Skeletal muscle cell (primary cell): ENCODE data around the gene SAG.

ENCODE experiments used
- DNase-seq: peaks from one replicate; pipeline ENCODE4 v3.0.0-alpha.2; 2010; ENCODE audit warnings: low read depth
- H3K4me3 ChIP-seq: 2 replicates; pipeline ENCODE4 v1.5.1; 2011; ENCODE audit warnings: low read depth, mild to moderate bottlenecking, control low read depth, low read length, moderate library complexity

Gene SAG

DNA sequence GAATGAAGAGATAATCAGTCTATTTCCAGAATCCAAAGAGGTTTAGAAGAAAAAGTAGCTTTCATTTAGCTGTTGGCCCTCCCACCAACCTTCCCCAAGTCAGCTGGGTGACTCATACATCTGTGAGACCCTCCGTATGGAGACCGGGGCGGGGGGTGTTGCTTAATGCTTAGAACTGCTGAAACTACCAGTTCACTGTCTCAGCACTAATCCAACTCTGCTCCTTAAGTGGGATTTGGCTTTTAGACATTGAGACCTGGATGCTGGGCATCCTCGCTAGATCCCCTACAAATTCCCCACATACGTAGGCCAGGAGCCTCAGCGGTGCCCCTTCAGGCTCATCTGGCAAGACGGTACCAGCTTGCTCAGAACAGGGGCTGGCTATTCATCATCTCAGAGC lies at the start of gene SAG:
TSS of gene SAG (plus strand) at position 252 of the 400 bp plus-strand sequence. CDS start 1,374 bp downstream, outside the sequence.
- no peak within 1 kb of the TSS for H3K4me3 ChIP-seq
- DNase-seq: no peak

DNA sequence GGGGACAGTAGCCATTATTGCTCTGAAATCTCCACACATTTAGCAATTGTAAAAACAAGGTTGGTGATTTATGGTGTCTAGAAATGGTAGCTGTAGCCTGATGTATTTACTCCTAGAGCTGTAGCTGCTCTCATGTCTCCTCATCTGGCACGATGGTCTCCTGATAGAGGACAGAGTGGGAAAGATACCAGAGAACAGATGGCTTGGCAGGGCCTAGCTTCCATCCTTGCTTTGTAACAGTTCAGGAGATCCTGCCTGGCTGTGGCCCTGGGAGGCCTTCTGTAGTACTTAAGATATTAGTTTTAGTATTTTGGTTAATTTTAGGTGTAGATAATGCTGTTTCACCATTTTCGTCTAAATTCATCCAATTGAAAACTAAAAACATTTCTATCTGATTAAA lies 49.4 kb upstream of the SAG start:
- DNase-seq: no peak

DNA sequence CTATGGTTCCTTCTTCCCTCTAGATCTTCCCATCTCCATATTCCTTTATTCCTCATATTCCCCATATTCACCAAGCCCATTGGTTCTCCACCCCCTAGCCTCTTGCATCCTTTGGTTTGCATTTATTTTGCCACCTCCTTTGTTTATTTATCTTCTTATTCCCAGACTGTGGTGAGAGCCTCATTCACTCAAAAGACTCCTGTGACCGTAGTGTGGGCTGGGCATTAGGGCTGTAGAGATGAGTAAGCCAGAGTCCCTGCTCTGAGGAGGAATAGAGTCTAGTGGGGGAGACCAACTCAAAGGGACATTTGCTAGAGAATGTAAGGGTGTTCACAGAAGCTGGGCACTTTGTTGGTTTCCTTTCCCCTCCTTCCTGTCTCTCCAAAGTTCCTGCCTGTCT lies 47.9 kb upstream of the SAG start:
- no peak for DNase-seq
- no peak overlapping the region for H3K4me3 ChIP-seq

More for the DNA sequence above, 49.4 kb upstream of the SAG start:
- no peak overlapping the region for H3K4me3 ChIP-seq

DNA sequence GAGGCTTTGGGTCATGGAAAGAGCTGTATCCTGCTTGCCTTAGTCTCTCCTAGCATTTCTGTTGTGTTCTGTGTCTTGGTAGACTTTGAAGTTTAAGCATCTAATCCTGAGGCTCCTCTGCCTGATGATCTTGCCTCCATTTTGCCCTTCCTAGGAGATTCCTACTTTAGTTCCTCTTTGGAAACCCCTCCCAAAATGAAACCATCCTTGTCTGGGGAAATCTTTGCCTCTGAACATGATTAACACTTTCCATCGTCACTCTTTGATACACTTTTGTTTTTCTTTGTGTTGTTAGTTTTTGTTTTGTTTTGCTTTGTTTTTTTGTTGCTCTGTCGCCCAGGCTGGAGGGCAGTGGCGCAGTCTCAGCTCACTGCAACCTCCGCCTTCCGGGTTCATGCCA lies 47.0 kb upstream of the SAG start:
- no peak overlapping the region for H3K4me3 ChIP-seq
- DNase-seq: no peak

DNA sequence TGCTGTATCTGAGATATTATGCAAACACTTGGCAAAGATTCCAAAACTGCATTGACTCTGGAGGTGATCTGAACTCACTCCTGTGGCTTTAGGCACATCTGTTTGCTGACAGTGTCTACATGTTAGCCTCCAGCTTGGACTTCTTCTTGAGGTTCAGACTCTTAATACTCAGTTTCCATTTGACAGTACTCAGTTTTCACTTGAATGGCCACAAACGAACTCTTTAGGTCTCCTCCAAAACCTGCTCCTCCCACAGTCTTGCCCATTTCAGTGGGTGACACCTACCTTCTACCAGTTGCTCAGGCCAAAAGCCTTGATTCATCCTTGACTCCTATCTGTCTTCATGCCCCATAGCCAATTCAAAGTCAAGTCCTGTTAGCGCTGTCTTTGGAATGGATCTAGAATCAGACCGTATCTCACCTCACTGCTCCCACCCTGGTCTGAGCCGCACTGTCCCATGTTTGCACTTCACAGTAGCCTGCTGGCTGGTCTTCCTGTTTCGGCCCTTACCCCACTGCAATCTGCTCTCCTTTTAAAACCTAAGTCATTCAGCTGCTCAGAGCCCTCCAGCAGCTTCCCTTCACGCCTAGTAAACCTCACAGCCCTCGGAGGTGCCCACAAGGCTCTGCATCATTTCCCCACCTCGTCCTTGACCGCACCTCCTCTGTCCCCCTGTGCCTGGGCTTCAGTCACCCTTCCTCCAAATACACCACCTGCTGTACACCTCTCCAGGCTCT lies 45.6 kb upstream of the SAG start:
- DNase-seq: no peak
- H3K4me3 ChIP-seq: no peak overlapping the region

DNA sequence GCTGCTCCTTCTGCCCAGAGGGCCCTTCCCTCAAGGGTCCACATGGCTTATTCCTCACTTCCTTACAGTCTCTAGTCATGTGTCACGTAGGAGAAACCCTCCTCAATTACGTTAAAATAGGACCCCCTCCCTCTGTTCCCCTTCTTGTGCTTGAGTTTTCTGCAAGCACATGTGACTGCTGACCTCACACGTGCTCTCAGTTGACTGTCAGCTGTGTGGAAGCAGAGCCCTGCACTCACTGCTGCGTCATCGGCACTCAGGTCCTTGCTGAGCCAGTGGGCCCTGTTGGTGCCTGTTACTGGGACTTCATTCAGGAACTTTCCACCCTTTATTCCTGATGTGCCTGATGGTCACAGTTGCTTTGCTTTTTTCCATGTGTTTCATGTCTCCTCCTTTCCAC lies 45.1 kb upstream of the SAG start:
- no peak overlapping the region for H3K4me3 ChIP-seq
- DNase-seq: no peak

DNA sequence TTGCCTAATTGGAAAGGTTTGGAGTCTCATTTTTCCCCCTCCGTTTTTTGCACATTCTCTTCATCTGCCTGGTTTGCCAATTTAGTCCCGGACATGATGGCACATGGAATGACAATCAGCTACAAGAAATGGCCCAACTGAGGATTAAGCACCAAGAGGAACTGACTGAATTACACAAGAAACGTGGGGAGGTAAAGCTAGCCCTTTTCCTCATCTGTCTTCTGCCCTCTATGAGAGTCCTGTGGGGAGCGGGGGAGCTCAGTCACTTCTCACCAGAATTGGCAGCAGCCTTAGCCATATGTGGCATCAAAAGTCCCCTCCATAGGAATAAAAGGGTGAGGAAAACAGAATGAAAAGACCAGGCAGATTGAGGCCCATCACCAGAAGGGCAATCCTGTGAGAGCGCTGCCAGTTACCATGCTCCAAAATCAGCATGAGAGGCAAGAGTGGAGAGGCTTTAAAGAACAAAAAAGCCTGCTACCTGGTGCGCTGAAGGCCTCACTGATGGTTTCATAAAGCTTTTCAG lies 44.5 kb upstream of the SAG start:
- H3K4me3 ChIP-seq: no peak overlapping the region
- no peak for DNase-seq

DNA sequence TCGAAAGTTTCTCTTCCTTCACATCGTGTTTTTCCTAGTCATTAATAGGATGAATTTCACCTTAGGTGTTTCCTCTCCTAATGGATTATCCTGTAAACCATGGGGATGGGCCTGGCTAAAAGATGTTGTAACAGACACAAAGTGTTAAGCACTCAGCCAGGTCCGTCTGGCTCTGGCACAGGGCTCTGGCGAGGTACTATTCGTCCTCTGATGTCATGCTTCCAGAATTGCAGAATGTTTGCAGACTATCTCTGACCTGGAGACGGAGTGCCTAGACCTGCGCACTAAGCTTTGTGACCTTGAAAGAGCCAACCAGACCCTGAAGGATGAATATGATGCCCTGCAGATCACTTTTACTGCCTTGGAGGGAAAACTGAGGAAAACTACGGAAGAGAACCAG lies 42.9 kb upstream of the SAG start:
- DNase-seq: no peak
- H3K4me3 ChIP-seq: no peak overlapping the region

DNA sequence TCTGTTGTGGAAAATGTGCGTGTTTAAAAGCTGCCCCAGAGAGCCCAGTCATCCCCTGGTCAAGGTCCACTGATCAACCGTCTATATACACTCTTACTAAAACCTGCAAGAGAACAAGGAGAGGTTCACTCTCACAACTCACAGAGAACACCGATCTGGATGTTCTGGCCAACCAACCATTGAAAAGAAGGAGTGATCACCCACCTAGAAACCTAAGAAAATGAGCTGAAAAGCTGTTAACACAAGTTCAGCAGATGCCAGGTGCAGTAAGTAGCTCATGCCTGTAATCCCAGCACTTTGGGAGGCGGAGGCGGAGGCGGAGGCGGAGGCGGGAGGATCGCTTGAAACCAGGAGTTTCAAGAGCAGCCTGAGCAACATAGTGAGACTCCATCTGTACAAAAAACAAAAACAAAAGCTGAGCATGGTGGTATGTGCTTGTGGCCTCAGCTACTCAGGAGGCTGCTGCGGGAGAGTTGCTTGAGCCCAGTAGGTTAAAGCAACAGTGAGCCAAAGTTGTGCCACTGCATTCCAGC lies 41.7 kb upstream of the SAG start:
- H3K4me3 ChIP-seq: no peak overlapping the region
- DNase-seq: no peak

DNA sequence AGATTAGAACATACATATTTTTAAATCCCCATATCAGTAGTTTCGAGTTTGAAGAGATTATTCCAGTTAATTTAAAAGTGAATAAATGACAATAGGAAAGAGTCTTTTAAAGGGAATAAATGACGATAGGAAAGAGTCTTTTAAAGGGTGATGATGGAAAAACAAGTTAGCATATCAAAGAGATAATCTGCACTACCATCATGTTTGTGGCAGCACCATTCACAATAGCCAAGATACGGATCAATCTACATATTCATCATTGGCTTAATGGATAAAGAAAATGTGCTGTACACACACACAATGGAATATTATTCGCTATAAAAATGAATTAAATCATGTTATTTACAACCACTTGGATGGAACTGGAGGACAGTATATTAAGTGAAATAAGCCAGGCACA lies 41.1 kb upstream of the SAG start:
- no peak overlapping the region for H3K4me3 ChIP-seq
- no peak for DNase-seq

DNA sequence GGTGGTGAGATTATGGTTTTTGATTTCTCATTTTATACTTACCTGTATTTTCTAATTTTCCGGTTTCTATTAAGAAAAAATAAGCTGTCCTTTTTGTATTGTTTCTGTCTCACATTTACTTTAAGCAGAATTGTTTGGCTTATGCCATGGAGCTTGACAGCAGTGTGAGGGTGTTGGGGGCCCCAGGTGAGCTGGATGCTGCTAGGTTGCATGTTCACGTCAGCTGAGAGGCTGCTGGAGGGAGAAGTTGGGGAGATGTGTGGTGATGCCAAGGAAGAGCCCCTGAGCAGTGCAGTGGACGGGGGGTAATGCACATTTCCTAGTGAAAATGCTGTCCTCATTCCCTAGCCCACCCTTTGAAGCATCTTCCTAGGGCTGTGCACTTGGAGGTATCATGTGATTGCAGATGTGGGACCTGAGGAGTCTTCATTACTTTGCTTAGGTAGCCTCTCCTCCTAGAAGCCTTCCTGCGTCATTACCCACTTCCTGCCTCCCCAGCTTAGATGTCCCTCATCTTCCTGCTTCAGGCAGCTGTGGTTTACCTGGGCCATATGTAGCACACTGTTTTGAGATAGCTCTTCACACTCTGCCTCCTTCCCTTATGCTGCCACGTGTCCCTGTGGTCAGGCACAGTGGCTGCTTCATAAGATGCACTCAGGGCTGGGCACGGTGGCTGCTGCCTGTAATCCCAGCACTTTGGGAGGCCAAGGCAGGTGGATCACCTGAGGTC lies 39.9 kb upstream of the SAG start:
- no peak for DNase-seq

DNA sequence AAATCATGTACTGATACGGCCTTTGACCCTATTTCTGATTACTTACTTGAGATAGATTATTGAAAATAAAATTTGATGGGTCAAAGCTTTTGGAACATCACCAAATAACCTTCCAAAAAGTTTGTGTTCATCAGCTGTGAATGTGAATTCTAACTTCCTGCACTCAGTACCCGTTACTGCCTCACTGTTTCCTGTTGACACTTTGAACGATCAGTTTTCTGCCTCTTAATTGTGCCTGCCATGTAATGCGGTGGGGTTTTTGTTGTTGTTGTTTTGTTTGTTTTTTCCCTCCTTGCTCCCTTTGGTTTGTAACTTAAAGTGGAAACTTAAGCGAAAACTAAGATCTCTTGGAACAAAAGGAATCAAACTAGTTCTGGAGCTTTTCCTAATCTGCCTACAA lies 37.2 kb upstream of the SAG start:
- H3K4me3 ChIP-seq: no peak overlapping the region
- no peak for DNase-seq

More for the DNA sequence above, 39.9 kb upstream of the SAG start:
- H3K4me3 ChIP-seq: no peak overlapping the region

DNA sequence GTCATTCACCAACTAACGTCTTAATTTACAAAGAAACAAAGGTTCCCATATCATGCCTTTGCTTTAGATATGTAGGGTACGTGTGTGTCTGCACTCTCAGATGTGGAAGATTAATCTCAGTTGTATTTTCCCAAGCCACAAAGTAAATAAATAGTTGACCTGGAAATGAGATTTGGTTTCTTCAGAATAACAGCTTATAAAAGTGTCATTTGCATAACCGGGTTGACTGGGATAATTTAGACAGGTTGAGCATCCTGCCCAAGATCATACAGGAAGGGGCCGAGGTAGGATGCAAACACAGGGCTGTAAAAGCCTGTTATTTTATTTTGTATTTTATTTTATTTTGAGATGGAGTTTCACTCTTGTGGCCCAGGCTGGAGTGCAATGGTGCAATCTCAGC lies 36.7 kb upstream of the SAG start:
- no peak for DNase-seq
- H3K4me3 ChIP-seq: no peak overlapping the region

DNA sequence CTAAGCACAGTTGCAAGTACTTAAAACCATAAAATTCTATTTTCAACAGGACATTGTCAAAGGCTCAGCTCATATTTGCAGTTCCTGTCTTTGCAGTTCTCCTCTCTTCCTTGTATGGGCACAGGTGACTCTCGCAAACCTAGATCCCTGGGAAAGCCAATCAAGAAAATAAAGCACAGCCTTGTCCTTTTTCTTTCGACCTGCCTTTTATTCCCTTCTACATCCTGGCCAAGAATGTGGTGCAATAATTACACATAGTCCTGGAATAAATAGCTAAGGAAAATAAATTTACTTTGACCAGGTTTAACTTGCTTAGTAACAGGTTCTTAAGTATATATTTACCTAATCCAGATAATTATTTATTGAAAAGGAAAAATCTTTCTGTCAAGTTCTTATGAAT lies 35.9 kb upstream of the SAG start:
- DNase-seq: no peak
- H3K4me3 ChIP-seq: no peak overlapping the region

DNA sequence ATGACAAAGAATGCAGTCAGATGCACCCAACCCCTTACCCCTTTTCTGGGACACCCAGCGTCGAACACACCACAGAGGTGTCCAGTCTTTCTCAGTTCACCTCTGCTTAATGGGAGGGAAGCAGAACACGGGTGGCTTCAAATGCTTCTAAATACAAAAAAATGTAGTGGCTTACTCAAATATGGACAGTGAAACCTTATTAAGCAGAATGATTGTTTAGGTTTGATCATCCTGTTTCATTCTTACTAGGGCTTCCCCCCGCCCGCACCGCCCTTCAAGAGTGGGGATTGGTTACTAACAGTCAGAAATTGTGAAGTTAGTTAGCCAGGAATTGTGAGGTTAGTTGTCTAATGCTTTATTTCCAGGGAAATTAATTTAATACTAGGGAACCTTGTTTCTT lies 34.5 kb upstream of the SAG start:
- no peak overlapping the region for H3K4me3 ChIP-seq
- DNase-seq: no peak

DNA sequence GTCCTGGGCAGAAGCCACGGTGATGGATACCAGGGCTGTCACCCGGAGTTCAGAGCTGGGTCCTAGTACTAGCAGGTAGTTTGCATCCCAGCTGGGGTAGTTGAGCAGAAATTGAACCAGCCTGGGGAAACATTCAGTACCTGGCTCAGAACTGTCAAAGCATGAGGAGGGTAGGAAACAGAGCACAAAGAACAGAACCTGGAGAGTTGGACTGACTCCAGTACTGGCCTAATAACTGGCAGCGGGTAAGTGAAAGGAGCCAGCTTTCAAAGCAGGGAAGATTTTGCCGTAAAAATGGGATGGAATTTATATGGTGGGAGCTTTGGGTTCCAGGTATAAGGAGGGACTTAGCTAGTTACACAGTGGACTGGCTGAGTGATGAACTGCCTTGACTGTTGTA lies 32.4 kb upstream of the SAG start:
- DNase-seq: no peak
- no peak overlapping the region for H3K4me3 ChIP-seq

DNA sequence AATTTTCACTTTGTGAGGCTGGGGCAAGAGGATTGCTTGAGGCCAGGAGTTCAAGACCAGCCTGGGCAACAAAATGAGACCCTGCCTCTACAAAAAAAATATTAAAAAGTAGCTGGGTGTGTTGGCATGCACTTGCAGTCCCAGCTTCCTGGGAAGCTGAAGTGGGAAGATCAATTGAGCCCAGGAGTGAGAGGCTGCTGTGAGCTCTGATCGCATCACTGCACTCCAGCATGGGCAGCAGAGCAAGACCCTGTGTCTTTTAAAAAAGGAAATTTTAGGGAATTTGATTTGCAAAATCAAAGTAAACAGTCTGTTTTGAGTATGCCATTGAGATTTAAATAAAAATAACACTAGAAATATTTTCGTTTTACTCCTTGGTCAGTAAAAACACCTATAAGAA lies 28.7 kb upstream of the SAG start:
- no peak for DNase-seq

DNA sequence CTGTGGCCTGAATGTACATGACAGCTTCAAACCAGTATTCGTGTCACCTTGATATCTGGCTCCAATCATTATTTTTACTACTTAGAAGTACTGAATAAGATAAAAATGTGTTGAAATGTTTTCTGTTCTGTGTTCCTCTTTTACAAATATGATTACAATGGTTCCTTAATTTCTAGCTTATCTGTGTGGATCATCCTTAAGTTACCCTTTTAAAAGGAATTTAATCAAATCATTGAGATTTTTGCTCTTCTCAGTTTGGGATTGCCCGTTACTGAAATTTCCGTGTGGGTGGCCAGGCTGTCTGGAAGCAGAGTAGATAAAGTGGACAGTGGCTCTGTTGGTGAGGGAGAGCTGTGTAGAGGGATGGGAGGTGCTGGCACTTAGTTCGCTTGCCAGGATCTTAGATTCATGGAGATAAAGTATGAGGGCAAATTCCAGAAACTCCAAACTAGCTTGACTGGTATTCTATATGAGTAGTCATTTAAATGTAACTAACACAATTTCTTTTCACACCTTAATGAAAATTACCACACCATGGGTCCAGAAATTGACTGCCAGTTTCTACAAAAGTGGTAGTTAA lies 27.4 kb upstream of the SAG start:
- H3K4me3 ChIP-seq: no peak overlapping the region
- no peak for DNase-seq

More for the DNA sequence above, 28.7 kb upstream of the SAG start:
- no peak overlapping the region for H3K4me3 ChIP-seq

DNA sequence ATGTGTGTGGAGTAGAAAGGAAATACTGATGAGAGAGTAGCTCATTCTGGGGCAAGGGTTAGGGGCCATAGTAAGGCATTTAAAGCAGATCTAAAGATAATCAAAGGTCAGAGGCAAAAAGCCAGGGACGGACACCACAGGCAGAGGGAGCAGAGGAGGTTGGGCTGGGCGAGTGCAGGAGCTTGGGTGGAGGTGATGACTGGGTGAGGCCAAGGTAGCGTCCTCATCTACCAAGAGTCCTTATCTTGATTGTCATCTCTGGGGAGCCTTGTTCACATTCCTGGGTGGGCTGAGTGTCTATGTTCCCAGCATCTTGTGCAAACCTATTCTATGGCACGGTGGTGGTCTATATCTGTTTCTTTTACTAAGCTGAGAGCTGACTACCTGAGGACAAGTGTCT lies 26.1 kb upstream of the SAG start:
- no peak for DNase-seq
- H3K4me3 ChIP-seq: no peak overlapping the region

DNA sequence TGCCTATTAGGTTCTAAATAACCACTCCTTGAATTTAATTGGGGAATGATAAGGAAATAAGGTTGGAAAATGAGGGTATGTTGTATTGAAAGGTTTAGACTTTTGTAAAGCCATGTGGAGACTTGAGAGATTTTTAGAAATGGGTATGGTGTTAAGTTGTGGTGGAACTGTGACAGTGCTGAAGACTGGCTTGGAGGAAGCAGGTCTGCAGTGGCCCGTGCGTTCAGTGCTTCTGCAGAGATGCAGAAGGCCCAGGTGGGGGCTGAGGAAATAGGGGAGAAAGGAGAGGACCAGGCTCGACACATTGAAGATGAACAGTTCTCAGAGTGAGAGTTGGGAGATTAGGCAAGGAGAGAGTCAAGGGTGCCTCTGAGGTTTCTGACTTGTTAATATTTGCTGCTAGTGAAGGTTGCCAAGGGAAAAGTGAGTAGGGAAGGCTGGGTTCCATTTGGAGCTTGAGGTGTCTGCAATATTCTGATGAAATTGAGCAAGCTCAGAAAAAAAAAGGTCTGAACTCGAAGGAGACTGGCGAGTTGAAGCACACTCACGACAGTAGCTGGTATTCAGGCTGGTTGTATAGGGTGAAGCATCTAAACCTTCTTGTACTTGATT lies 25.5 kb upstream of the SAG start:
- H3K4me3 ChIP-seq: no peak overlapping the region
- DNase-seq: no peak
